Rectal smooth muscle tissue (tissue), 1 donor: ENCODE data around the gene DES.
A peak's percentile ranks its signal among the peaks of the same experiment; 100 is the strongest.

Experiments used
- H3K27ac ChIP-seq: one replicate; pipeline ENCODE4 v1.7.0; 2013; ENCODE audit warnings: low read depth, low read length, inconsistent platforms
- H3K27me3 ChIP-seq: one replicate; pipeline ENCODE4 v1.7.0; 2013; ENCODE audit warnings: low read length; ENCODE audit not compliant: control insufficient read depth, insufficient read depth
- H3K36me3 ChIP-seq: one replicate; pipeline ENCODE4 v1.7.0; 2013; ENCODE audit warnings: low read length; ENCODE audit not compliant: control insufficient read depth, insufficient read depth
- H3K4me1 ChIP-seq: one replicate; pipeline ENCODE4 v1.7.0; 2013; ENCODE audit warnings: low read length; ENCODE audit not compliant: control insufficient read depth, insufficient read depth
- H3K4me3 ChIP-seq: one replicate; pipeline ENCODE4 v1.7.0; 2013; ENCODE audit warnings: low read length
- H3K9ac ChIP-seq: one replicate; pipeline ENCODE4 v1.7.0; 2013; ENCODE audit warnings: low read length

The DES gene

DNA sequence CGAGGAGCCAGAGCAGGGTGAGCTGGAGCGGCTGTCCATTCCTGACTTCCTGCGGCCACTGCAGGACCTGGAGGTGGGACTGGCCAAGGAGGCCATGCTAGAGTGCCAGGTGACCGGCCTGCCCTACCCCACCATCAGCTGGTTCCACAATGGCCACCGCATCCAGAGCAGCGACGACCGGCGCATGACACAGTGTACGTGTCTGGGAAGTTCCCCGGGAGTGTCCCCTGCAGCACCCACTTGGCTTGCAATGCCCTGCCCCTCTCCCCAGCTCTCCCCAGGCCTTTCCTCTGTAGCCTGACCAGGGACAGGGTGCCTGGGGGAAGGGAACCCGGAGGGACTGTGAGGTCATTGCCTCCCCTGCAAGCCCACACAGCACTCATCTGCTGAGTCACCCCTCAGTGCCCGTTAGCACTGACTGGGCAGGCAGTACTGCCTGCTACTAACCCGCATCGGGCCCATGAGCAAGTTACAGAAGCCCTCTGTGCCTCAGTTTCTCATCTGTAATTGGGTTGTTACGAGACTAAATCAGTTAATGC lies 51.1 kb downstream of the DES start:
- Histone ChIP-seq H3K4me1 (peaks cover 31% of the 10 kb centered on the region), H3K9ac (no peak overlapping the region), H3K36me3 (peaks cover 4% of the 10 kb centered on the region), H3K27ac (peak overlapping the region; percentile 66), H3K4me3 (no peak overlapping the region), H3K27me3 (no peaks in the 10 kb centered on the region)

DNA sequence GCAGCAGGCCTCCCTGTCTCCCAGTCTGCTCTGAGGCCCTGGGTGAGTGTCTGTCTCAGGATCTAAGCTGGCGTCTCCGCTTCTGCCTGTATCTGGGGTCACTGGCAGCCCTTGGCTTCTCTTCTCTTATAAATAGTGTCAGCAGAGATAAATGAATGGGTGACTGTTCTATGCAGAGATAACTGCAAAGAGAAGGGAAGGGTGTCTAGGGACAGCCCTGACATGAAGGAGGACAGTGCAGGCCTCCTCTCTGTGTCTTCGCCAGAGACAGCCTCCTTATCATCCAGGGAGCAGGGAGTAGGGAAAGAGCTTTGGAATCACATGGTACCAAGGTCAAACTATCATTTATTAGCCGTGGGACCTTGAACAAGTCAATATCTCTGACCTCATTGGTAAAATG lies 52.3 kb downstream of the DES start:
- H3K4me3 ChIP-seq, result no peak overlapping the region
- no peak overlapping the region for H3K9ac ChIP-seq
- peaks cover 22% of the 10 kb centered on the region for H3K4me1 ChIP-seq
- no peaks in the 10 kb centered on the region for H3K27me3 ChIP-seq
- H3K27ac ChIP-seq, result peak overlapping the region; percentile 72
- H3K36me3 ChIP-seq, result peaks cover 4% of the 10 kb centered on the region

DNA sequence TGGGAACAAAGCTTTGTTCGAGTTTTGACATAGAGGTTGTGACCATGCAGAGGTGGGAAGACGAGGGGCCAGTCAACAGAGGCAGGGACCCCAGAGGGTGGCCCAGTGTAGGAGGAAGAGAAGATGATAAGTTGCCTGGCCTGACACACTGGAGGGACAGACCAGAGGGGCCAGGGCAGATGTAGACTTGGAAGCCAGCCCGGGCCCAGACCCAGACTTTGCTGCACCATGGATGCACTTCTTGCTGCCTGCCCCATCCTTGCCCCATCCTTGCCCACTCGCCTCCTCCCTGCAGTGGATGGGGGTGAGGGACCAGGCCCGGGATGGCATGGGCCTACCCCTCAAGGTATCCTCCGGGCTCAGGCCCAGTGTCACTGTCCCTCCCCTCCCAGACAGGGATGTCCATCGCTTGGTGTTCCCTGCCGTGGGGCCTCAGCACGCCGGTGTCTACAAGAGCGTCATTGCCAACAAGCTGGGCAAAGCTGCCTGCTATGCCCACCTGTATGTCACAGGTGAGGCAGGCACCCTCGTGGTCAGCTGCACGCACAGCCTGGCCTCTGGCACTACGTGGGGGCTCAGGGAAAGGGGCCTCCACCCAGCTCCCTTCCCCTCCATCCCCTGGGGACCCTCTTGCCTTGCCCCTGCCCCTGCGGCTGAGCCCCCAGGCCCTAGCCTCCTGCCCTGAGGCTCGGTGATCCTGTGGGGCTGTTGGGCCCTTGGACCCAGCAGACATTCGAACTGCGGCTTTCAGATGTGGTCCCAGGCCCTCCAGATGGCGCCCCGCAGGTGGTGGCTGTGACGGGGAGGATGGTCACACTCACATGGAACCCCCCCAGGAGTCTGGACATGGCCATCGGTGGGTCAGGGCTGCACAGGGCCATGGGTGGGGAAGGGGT lies 53.5 kb downstream of the DES start:
- Histone ChIP-seq H3K4me3 (no peak overlapping the region), H3K27me3 (no peaks in the 10 kb centered on the region), H3K9ac (no peak overlapping the region), H3K36me3 (peaks cover 4% of the 10 kb centered on the region), H3K4me1 (peaks cover 10% of the 10 kb centered on the region), H3K27ac (no peak overlapping the region)

DNA sequence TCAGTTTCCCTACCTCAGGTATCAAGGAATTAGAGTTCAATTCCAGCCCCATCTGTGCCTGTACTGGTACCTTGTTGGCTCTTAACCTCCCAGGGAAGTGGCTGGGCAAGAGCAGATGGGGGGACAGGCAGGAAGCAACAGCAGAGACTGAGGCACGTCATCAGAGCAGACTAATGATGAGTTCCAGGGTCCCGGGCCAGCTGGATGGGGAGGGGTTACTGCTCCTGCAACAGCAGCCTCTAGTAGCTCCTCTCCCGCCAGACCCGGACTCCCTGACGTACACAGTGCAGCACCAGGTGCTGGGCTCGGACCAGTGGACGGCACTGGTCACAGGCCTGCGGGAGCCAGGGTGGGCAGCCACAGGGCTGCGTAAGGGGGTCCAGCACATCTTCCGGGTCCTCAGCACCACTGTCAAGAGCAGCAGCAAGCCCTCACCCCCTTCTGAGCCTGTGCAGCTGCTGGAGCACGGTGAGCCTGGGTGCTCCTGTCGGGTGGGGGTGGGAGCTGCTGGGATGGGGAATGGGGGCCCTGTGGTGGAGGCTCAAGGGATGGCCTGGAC lies 54.5 kb downstream of the DES start:
- Histone ChIP-seq H3K4me3 (no peak overlapping the region), H3K27ac (peak overlapping the region; percentile 11), H3K27me3 (peaks cover 2% of the 10 kb centered on the region), H3K36me3 (peaks cover 4% of the 10 kb centered on the region), H3K9ac (no peak overlapping the region), H3K4me1 (peaks cover 6% of the 10 kb centered on the region)

DNA sequence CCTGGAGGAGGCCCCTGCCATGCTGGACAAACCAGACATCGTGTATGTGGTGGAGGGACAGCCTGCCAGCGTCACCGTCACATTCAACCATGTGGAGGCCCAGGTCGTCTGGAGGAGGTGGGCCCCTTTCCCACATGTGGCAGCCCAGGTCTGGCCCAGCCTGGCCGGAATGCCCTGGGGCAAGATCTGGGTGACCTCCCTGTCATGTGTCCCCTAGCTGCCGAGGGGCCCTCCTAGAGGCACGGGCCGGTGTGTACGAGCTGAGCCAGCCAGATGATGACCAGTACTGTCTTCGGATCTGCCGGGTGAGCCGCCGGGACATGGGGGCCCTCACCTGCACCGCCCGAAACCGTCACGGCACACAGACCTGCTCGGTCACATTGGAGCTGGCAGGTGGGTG lies 55.3 kb downstream of the DES start:
- Histone ChIP-seq H3K36me3 (peaks cover 4% of the 10 kb centered on the region), H3K27ac (peak overlapping the region; percentile 11), H3K4me3 (no peak overlapping the region), H3K9ac (no peak overlapping the region), H3K27me3 (peaks cover 2% of the 10 kb centered on the region), H3K4me1 (peaks cover 3% of the 10 kb centered on the region)

DNA sequence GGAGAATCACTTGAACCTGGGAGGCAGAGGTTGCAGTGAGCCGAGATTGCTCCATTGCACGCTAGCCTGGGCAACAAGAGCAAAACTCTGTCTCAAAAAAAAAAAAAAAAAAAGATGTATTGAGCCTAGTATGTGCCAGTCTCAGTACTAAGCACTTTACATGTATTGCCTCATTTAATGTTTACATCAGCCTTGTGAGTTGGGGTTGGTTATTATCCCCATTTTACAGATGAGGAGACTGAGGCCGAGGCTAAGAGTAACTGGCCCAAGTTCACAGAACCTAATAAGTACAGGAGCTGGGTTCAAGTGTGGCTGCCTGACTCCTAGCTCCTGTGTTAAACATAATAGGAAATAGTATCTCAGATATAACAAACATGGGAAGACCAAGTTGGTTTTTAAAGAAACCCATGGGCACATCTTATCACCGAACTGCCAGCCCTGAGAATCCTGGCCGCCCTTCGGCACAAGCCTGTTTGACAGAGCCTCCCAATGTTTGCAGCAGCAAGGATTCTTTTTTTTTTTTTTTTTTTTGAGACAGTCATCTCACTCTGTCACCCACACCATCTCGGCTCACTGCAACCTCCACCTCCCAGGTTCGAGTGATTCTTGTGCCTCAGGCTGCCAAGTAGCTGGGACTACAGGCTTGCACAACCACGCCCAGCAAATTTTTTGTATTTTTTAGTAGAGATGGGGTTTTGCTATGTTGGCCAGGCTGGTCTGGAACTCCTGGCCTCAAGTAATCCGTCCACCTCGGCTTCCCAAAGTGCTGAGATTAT lies 56.3 kb downstream of the DES start:
- no peak overlapping the region for H3K9ac ChIP-seq
- no peak overlapping the region for H3K27ac ChIP-seq
- peaks cover 2% of the 10 kb centered on the region for H3K27me3 ChIP-seq
- H3K4me3 ChIP-seq, result no peak overlapping the region
- peaks cover 3% of the 10 kb centered on the region for H3K4me1 ChIP-seq
- H3K36me3 ChIP-seq, result peaks cover 4% of the 10 kb centered on the region

DNA sequence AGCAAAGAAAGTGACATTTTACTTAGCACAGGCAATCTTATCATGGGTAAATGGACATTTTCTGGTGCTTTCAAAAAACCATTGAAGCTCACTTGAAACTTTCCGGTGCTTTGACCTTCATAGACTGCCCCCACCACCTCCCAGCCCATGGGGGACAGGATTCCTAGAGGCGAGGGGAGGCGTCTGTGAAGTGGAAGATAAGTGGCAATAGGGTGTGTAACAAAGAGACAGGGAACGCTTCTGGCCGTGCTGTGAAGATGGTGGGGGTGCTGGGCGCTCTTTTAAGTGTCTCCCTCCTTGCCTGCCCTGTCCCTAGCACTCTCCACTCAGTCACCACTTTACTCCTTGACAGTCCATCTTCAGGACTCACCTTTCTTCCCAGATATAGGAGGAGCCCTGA lies 57.1 kb downstream of the DES start:
- H3K9ac ChIP-seq, result no peak overlapping the region
- no peak overlapping the region for H3K4me3 ChIP-seq
- H3K36me3 ChIP-seq, result peaks cover 12% of the 10 kb centered on the region
- H3K4me1 ChIP-seq, result no peaks in the 10 kb centered on the region
- H3K27me3 ChIP-seq, result peaks cover 2% of the 10 kb centered on the region
- H3K27ac ChIP-seq, result peak overlapping the region; percentile 29

DNA sequence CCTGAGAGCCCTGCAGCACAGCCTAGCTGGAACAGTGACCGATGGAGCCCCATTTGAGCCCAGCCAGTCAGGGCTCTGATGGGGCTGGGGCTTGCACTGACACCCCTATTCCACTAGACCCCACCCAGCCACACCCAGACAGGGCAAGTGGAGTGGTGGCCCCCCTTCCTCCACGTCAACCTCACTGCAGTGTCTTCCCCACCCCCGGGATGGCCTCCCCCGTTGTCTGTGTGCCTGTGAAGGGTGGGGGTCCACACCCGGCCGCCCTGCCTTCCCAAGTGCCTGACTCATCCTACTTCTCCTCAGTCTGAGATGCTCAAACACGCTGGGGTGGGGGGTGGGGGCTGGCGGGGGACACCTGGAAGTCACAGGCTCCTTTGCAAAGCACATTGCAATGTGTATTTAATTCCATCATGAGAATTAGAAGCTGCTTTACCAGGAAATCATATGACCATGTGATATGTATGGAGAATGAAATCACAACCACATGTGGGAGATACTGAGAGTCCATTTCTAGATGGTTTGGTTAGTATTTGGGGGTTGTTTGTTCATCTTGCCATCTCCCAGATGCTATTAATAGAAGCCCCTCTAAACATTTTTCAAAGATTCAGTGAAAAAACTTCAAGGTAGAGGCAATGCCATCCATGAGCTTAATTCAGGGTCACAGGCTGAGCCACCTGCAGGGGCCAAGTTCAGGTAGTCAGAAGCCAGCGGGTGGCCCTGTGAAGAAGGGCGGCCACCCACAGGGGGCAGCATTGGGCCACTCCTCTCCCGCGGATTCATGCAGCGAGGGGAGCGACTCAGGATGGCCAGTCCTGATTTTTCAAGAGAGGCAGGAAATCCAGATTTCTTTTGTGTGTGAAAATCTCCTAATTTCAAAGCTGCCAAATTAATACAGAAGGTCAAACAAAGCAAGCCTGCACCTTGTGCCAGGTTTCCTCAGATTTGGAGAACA lies 57.8 kb downstream of the DES start:
- H3K27me3 ChIP-seq, result peaks cover 2% of the 10 kb centered on the region
- no peak overlapping the region for H3K9ac ChIP-seq
- no peaks in the 10 kb centered on the region for H3K4me1 ChIP-seq
- peak overlapping the region; percentile 58 for H3K27ac ChIP-seq
- no peak overlapping the region for H3K4me3 ChIP-seq
- H3K36me3 ChIP-seq, result peaks cover 17% of the 10 kb centered on the region
